Omental fat pad (tissue), 4 donors: ENCODE results near the gene DEFB119. TPM values are rescaled to one million over a fixed set of nuclear protein-coding genes. Genes with fewer than 3 reads are reported as not detected.
"Not testable (repeated sequence)": the region's sequence is repeated elsewhere in the genome, so short reads cannot be mapped to it uniquely, and the experiment has no call there.

ENCODE experiments used
- ATAC-seq: fragments of 150-250 bp; one replicate; pipeline ENCODE4 v1.9.1; 2016; ENCODE audit warnings: mild to moderate bottlenecking, moderate library complexity; ENCODE audit not compliant: low FRiP score
- DNase-seq: peaks from one replicate; pipeline ENCODE4 v3.0.0-alpha.2; 2019; ENCODE audit warnings: low spot score
- CTCF ChIP-seq, 3 donors: fragments of 450-650 bp; IDR thresholded peaks; one replicate each; pipeline ENCODE4 v1.5.1; 2016 to 2017; ENCODE audit warnings: antibody characterized with exemption in 3 of 3, mild to moderate bottlenecking in 3 of 3, moderate library complexity in 2 of 3
- total RNA-seq, 4 donors: library from RNA; depleted of rRNA; stranded (reverse); fragments of >200 nt; gene quantifications; one replicate each; pipeline ENCODE4 v1.1.0, GENCODE V29; 2016

The DEFB119 gene
- total RNA-seq, 4 donors from 2014 or later, result not detected

GRCh38 chr20:31410011-31410410 lies 19.6 kb upstream of the DEFB119 start:
- no peak for TF ChIP-seq CTCF (IDR thresholded peaks at IDR 0.05)
- no peak for ATAC-seq
- no peak for DNase-seq

- no peak for DNase-seq
- TF ChIP-seq CTCF (IDR thresholded peaks at IDR 0.05), result no peak
- ATAC-seq, result no peak
Observed at GRCh38 chr20:31406115-31406514, 15.7 kb upstream of the DEFB119 start, which contains the start of gene DEFB121. Gene DEFB121 (minus strand): TSS chr20:31406215. CDS start chr20:31406152, 63 bp downstream.

GRCh38 chr20:31403886-31404285 lies 13.5 kb upstream of the DEFB119 start:
- no peak for TF ChIP-seq CTCF (IDR thresholded peaks at IDR 0.05)
- DNase-seq (no peak), ATAC-seq (no peak)

GRCh38 chr20:31394900-31395299 lies 4.5 kb upstream of the DEFB119 start:
- DNase-seq, result no peak
- ATAC-seq, result no peak
- no peak for TF ChIP-seq CTCF (IDR thresholded peaks at IDR 0.05)

- ATAC-seq, result no peak
- TF ChIP-seq CTCF (IDR thresholded peaks at IDR 0.05), result no peak
- no peak for DNase-seq
Observed at GRCh38 chr20:31392836-31393235, 2.4 kb upstream of the DEFB119 start.

- DNase-seq, result no peak
- no peak for TF ChIP-seq CTCF (IDR thresholded peaks at IDR 0.05)
- ATAC-seq, result no peak
Observed at GRCh38 chr20:31374346-31374745, 16.0 kb downstream of the DEFB119 start.

GRCh38 chr20:31368301-31368700 lies 22.1 kb downstream of the DEFB119 start, which contains the start of gene DEFB118:
Gene DEFB118 (plus strand): TSS chr20:31368601. CDS start chr20:31368651, 50 bp downstream.
- no peak for TF ChIP-seq CTCF (IDR thresholded peaks at IDR 0.05)
- DNase-seq (no peak), ATAC-seq (no peak)

GRCh38 chr20:31364272-31364671 lies 26.1 kb downstream of the DEFB119 start:
- not testable (repeated sequence) for ATAC-seq

More at GRCh38 chr20:31364272-31364671, 26.1 kb downstream of the DEFB119 start:
- DNase-seq, result not testable (repeated sequence)
